IMR-90 (cell line): ENCODE data around the gene DOCK9.

Experiments
- BHLHE40 ChIP-seq: fragments of 150-350 bp; IDR thresholded peaks from 2 replicates; pipeline ENCODE4 v1.6.1; 2016; ENCODE audit warnings: mild to moderate bottlenecking, low read depth, low read length
- CEBPB ChIP-seq: IDR thresholded peaks from 2 replicates; pipeline ENCODE4 v1.6.1; 2012; ENCODE audit warnings: low read depth, low read length, improper control_type of control experiment
- CTCF ChIP-seq: conservative IDR thresholded peaks from 2 replicates; pipeline ENCODE4 v1.5.1; 2012; ENCODE audit warnings: mild to moderate bottlenecking, low read depth, low read length, improper control_type of control experiment
- POLR2A ChIP-seq: IDR thresholded peaks from 2 replicates; pipeline ENCODE4 v1.6.1; 2012; ENCODE audit warnings: mild to moderate bottlenecking, low read depth, low read length
- RAD21 ChIP-seq: IDR thresholded peaks from 2 replicates; pipeline ENCODE4 v1.6.1; 2012; ENCODE audit warnings: low read length, improper control_type of control experiment

- TF ChIP-seq POLR2A (no peak), CTCF (no peak), RAD21 (no peak), CEBPB (no peak), BHLHE40 (no peak)
These were observed 204.9 kb downstream of the DOCK9 start for GRCh38 chr13:98772794-98773452.
